ENCODE results near the gene LAGE3.

DNA sequence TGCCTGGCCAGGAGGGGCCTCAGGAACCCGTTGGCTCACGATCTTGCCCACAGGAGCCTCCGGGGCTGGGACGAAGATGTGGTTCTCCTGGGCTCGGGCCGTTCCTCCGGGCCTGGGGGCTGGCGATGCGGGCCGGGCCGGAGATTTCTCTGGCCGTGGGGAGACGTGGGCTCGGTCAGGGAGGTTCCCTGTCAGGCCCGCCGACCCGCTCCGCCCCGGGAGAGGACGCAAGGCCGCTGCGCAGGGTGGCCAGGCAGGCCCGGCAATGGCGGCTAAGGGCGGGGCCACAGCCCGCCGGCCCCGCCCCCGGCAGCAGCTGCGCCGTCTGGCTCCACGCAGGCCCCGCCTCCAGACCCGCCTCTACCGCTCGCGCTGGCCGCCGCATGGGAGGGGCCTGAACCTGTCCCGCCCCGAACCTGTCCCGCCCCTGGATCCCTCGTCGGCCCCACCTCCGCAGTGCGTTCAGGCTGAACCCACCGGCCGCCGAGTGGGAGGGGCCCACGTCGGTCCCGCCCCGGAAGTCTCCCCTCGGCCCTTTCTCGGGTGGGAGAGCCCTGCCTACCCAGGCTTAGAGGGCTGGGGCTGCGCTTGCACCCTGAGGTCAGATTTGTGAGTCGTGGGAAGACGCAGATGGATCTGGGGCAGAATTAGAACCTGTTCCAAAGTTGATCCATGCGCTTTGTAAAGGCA lies 37.0 kb upstream of the LAGE3 start, which contains the start of gene FAM3A:
- TF ChIP-seq, protein P1, sequence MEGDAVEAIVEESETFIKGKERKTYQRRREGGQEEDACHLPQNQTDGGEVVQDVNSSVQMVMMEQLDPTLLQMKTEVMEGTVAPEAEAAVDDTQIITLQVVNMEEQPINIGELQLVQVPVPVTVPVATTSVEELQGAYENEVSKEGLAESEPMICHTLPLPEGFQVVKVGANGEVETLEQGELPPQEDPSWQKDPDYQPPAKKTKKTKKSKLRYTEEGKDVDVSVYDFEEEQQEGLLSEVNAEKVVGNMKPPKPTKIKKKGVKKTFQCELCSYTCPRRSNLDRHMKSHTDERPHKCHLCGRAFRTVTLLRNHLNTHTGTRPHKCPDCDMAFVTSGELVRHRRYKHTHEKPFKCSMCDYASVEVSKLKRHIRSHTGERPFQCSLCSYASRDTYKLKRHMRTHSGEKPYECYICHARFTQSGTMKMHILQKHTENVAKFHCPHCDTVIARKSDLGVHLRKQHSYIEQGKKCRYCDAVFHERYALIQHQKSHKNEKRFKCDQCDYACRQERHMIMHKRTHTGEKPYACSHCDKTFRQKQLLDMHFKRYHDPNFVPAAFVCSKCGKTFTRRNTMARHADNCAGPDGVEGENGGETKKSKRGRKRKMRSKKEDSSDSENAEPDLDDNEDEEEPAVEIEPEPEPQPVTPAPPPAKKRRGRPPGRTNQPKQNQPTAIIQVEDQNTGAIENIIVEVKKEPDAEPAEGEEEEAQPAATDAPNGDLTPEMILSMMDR (IDR thresholded peaks at IDR 0.05): peak in 1 of 4 experiments; percentile 2
- peak; percentile 59 to 94 for TF ChIP-seq POLR2A (IDR thresholded peaks at IDR 0.05)
